CD4-positive, alpha-beta T cell treated with Interleukin-2 at 100 ng/mL for 4 hours (primary cell): ENCODE data around the gene RAG2.

ENCODE experiments used
- DNase-seq: peaks from one replicate; pipeline ENCODE4 v3.0.0-alpha.2; 2020; ENCODE audit warnings: low spot score

The RAG2 gene

GRCh38 chr11:36550385-36551115 is 47.5 kb downstream of the RAG2 start:
- DNase-seq, result no peak
